ENCODE data around the gene BID. TPM values are rescaled to one million over a fixed set of nuclear protein-coding genes. Genes with fewer than 3 reads are reported as not detected.

BID gene
- total RNA-seq, 2 donors from 2014 or later, result 18.1 to 21.0 TPM

- Histone ChIP-seq H3K4me3 (no peak overlapping the region), H3K36me3 (peaks cover 0 to 6% of the 10 kb centered on the region in 2 donors)
- WGBS, result 94% methylated on average over 10 of the region's 10 CpGs
These were observed 32.8 kb upstream of the BID start for GRCh38 chr22:17807086-17807485.

DNA sequence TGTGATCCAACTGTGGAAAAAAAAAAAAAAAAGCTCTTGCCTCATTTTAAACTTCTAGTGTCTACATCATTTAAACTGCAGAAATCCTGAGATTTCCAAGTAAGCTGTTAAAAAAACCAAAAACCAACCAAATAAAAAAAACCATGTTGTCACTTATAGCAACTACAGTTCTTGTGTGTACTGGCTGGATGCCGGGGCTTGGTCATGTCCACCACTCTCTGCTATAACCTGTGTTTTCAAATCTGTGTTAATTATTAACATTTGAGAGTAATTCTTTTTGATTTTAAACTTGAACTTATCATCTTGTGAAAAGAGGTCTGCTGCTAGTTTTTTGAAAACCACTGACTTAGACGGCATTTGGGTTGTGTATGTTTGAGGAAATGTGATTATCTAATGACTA, 32.2 kb upstream of the BID start:
- H3K27me3 ChIP-seq (replicated peaks; ENCODE audit: insufficient read depth), result no peaks in the 10 kb centered on the region
- WGBS, result 74% methylated on average over 2 of the region's 2 CpGs
- DNase-seq (ENCODE audit: low spot score), result no peak
- no peak overlapping the region for H3K4me3 ChIP-seq
- H3K9me3 ChIP-seq, result no peaks in the 10 kb centered on the region
- intact Hi-C loops (cut with DNase I), result no loop called here
- no peaks in the 10 kb centered on the region for H3K4me1 ChIP-seq (replicated peaks)
- peaks cover 0 to 6% of the 10 kb centered on the region in 2 donors for H3K36me3 ChIP-seq
- no peak for TF ChIP-seq POLR2AphosphoS5 (IDR thresholded peaks at IDR 0.05)
- TF ChIP-seq, protein P1, sequence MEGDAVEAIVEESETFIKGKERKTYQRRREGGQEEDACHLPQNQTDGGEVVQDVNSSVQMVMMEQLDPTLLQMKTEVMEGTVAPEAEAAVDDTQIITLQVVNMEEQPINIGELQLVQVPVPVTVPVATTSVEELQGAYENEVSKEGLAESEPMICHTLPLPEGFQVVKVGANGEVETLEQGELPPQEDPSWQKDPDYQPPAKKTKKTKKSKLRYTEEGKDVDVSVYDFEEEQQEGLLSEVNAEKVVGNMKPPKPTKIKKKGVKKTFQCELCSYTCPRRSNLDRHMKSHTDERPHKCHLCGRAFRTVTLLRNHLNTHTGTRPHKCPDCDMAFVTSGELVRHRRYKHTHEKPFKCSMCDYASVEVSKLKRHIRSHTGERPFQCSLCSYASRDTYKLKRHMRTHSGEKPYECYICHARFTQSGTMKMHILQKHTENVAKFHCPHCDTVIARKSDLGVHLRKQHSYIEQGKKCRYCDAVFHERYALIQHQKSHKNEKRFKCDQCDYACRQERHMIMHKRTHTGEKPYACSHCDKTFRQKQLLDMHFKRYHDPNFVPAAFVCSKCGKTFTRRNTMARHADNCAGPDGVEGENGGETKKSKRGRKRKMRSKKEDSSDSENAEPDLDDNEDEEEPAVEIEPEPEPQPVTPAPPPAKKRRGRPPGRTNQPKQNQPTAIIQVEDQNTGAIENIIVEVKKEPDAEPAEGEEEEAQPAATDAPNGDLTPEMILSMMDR (IDR thresholded peaks at IDR 0.05), result no peak
- no peak for TF ChIP-seq POLR2A (IDR thresholded peaks at IDR 0.05)
- H3K27ac ChIP-seq, result no peak overlapping the region

More at GRCh38 chr22:17807086-17807485, 32.8 kb upstream of the BID start:
- Histone ChIP-seq H3K9me3 (no peaks in the 10 kb centered on the region), H3K27ac (no peak overlapping the region), H3K27me3 (replicated peaks; ENCODE audit: insufficient read depth) (no peaks in the 10 kb centered on the region), H3K4me1 (replicated peaks) (no peaks in the 10 kb centered on the region)
- TF ChIP-seq POLR2A (IDR thresholded peaks at IDR 0.05) (no peak), POLR2AphosphoS5 (IDR thresholded peaks at IDR 0.05) (no peak)
- TF ChIP-seq, protein P1 (IDR thresholded peaks at IDR 0.05), result no peak
- intact Hi-C loops (cut with DNase I), result no loop called here
- no peak for DNase-seq (ENCODE audit: low spot score)

- H3K36me3 ChIP-seq, result no peaks in the 10 kb centered on the region
These were observed 30.2 kb upstream of the BID start for GRCh38 chr22:17804331-17805080.

GRCh38 chr22:17803609-17804270, 29.5 kb upstream of the BID start:
- no peak for DNase-seq (ENCODE audit: low spot score)
- no peaks in the 10 kb centered on the region for H3K36me3 ChIP-seq

More at GRCh38 chr22:17804331-17805080, 30.2 kb upstream of the BID start:
- Histone ChIP-seq H3K4me3 (no peak overlapping the region), H3K9me3 (no peaks in the 10 kb centered on the region), H3K4me1 (replicated peaks) (no peaks in the 10 kb centered on the region), H3K27me3 (replicated peaks; ENCODE audit: insufficient read depth) (no peaks in the 10 kb centered on the region), H3K27ac (no peak overlapping the region)
- WGBS, result 83% methylated on average over 22 of the region's 22 CpGs
- DNase-seq (ENCODE audit: low spot score), result no peak
- intact Hi-C loops (cut with DNase I), result no loop called here
- no peak for TF ChIP-seq POLR2A (IDR thresholded peaks at IDR 0.05)
- TF ChIP-seq, protein P1 (IDR thresholded peaks at IDR 0.05), result no peak
- TF ChIP-seq POLR2AphosphoS5 (IDR thresholded peaks at IDR 0.05), result no peak

GRCh38 chr22:17802822-17803221, 28.6 kb upstream of the BID start:
- intact Hi-C loops (cut with DNase I), result no loop called here

More at GRCh38 chr22:17803609-17804270, 29.5 kb upstream of the BID start:
- Histone ChIP-seq H3K27ac (no peak overlapping the region), H3K4me3 (no peak overlapping the region), H3K4me1 (replicated peaks) (no peaks in the 10 kb centered on the region), H3K9me3 (no peaks in the 10 kb centered on the region), H3K27me3 (replicated peaks; ENCODE audit: insufficient read depth) (no peaks in the 10 kb centered on the region)
- TF ChIP-seq POLR2A (IDR thresholded peaks at IDR 0.05) (no peak), POLR2AphosphoS5 (IDR thresholded peaks at IDR 0.05) (no peak)
- intact Hi-C loops (cut with DNase I), result no loop called here
- WGBS, result 79% methylated on average over 20 of the region's 20 CpGs

More at GRCh38 chr22:17802822-17803221, 28.6 kb upstream of the BID start:
- Histone ChIP-seq H3K4me3 (no peak overlapping the region), H3K9me3 (no peaks in the 10 kb centered on the region), H3K36me3 (no peaks in the 10 kb centered on the region), H3K27me3 (replicated peaks; ENCODE audit: insufficient read depth) (no peaks in the 10 kb centered on the region), H3K4me1 (replicated peaks) (no peaks in the 10 kb centered on the region), H3K27ac (no peak overlapping the region)
- no peak for TF ChIP-seq POLR2AphosphoS5 (IDR thresholded peaks at IDR 0.05)
- 87% methylated on average over 2 of the region's 2 CpGs for WGBS
- no peak for DNase-seq (ENCODE audit: low spot score)
